CD8-positive, alpha-beta memory T cell (primary cell): ENCODE measurements around the gene SHROOM3. TPM values are rescaled to one million over a fixed set of nuclear protein-coding genes. Genes with fewer than 3 reads are reported as not detected.
A peak's percentile ranks its signal among the peaks of the same experiment; 100 is the strongest.

Experiments used
- CTCF ChIA-PET: fragments of 350-600 bp; sonication (Branson Sonifier 250); formaldehyde crosslinking; loops from one replicate; lab custom pipeline; 2021; ENCODE audit warnings: antibody characterized with exemption; lab: Charles Lee
- POLR2A ChIA-PET: fragments of 350-600 bp; sonication (Branson Sonifier 250); formaldehyde crosslinking; loops from one replicate; lab custom pipeline; 2021; ENCODE audit warnings: antibody characterized with exemption; lab: Charles Lee
- DNase-seq, 5 donors: peaks; one replicate each; pipeline versions ENCODE4 v3.0.0 to v3.0.0-alpha.2; 2020 to 2022; ENCODE audit warnings: mixed read lengths in 1 of 5
- H3K27ac ChIP-seq: one replicate; pipeline ENCODE4 v1.7.0; 2013; ENCODE audit warnings: low read depth, mild to moderate bottlenecking, low read length, moderate library complexity
- H3K27me3 ChIP-seq: 2 replicates; pipeline ENCODE4 v1.7.0; 2013; ENCODE audit warnings: low read length, mild to moderate bottlenecking; ENCODE audit not compliant: insufficient read depth, poor library complexity, severe bottlenecking
- H3K36me3 ChIP-seq: 2 replicates; pipeline ENCODE4 v1.7.0; 2013; ENCODE audit warnings: mild to moderate bottlenecking, low read length, moderate library complexity; ENCODE audit not compliant: insufficient read depth
- H3K4me1 ChIP-seq: 2 replicates; pipeline ENCODE4 v1.7.0; 2013; ENCODE audit warnings: mild to moderate bottlenecking, low read length, moderate library complexity; ENCODE audit not compliant: insufficient read depth
- H3K4me3 ChIP-seq: 2 replicates; pipeline ENCODE4 v1.7.0; 2013; ENCODE audit warnings: mild to moderate bottlenecking, low read length
- H3K9me3 ChIP-seq: 2 replicates; pipeline ENCODE4 v1.7.0; 2013; ENCODE audit warnings: mild to moderate bottlenecking, low read length
- H3K27ac Mint-ChIP-seq, 8 donors: one replicate each; pipeline ENCODE4 v1.8.0; 2020 to 2021; ENCODE audit warnings: mixed read lengths in 8 of 8, mild to moderate bottlenecking in 6 of 8, inconsistent platforms in 3 of 8, moderate library complexity in 3 of 8
- H3K27me3 Mint-ChIP-seq, 2 donors: one replicate each; pipeline ENCODE4 v1.8.0; 2020 to 2021; ENCODE audit warnings: mixed read lengths in 2 of 2, mild to moderate bottlenecking in 1 of 2, moderate library complexity in 1 of 2
- H3K36me3 Mint-ChIP-seq, 3 donors: one replicate each; pipeline ENCODE4 v1.8.0; 2020 to 2021; ENCODE audit warnings: mixed read lengths in 3 of 3, inconsistent platforms in 1 of 3, mild to moderate bottlenecking in 1 of 3
- H3K4me1 Mint-ChIP-seq, 3 donors: one replicate each; pipeline ENCODE4 v1.8.0; 2020 to 2021; ENCODE audit warnings: mixed read lengths in 3 of 3, inconsistent platforms in 1 of 3, mild to moderate bottlenecking in 1 of 3
- H3K4me3 Mint-ChIP-seq, 7 donors: one replicate each; pipeline ENCODE4 v1.8.0; 2020 to 2021; ENCODE audit warnings: mixed read lengths in 7 of 7, mild to moderate bottlenecking in 6 of 7, moderate library complexity in 4 of 7, inconsistent platforms in 2 of 7
- H3K9me3 Mint-ChIP-seq, 5 donors: one replicate each; pipeline ENCODE4 v1.8.0; 2020 to 2022; ENCODE audit warnings: mixed read lengths in 5 of 5, mild to moderate bottlenecking in 3 of 5, moderate library complexity in 2 of 5, inconsistent platforms in 1 of 5
- polyA plus RNA-seq: library from polyadenylated mRNA; unstranded; fragments of 300-500 nt; fragmentation: Illumina TruSeq; gene quantifications from one replicate; pipeline ENCODE4 v1.2.3, GENCODE V29; 2021
- total RNA-seq, 2 experiments: library from RNA; stranded (reverse); gene quantifications; one replicate each; pipeline ENCODE4 v1.2.3, GENCODE V29; 2021

Gene SHROOM3
- total RNA-seq (not detected), polyA plus RNA-seq (not detected)

DNA sequence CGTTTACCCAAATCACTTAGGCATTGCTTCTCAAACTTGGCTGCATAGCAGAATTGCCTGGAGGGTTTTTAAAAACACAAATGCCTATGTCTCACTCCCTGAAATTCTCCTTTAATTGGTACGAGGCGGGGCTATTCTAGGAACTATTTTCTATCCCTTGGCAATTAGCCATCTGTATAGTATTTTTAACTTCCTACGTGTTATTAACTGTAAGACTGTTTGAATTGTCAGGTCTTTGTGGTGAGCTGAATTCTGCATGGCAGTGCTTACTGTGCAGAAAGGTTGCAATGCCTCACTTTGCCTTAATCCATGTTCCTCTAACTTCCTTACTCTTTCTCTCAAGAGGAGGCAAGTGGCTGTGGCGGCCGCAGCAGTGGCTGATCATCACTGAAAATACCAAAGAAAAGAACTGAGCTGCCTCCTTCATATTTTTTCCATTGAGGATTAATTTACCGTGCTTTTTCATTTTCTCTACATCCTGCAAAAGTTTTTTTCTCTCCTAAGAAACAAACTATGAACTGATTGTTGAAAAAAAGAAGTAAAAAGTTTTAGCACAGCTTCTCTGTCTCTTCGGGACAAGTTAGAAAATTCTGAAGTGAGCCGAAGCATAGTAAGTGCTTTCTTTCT lies at the start of gene SHROOM3:
Gene SHROOM3, plus strand, starts transcription at position 329 of the 627 bp plus-strand sequence. CDS start 824 bp downstream, outside the sequence.
- Mint-ChIP-seq H3K27me3 (peaks cover 15 to 48% of the 10 kb centered on the region in 2 donors), H3K4me3 (no peak within 1 kb of the TSS), H3K4me1 (peaks cover 0 to 1% (median 0%) of the 10 kb centered on the region in 3 donors), H3K36me3 (no peaks in the 10 kb centered on the region), H3K27ac (peak within 1 kb of the TSS in 1 of 8 donors; percentile 8), H3K9me3 (peaks cover 0 to 4% (median 0%) of the 10 kb centered on the region in 5 donors)
- Histone ChIP-seq H3K27me3 (peaks cover 5% of the 10 kb centered on the region), H3K4me3 (no peak within 1 kb of the TSS), H3K36me3 (no peaks in the 10 kb centered on the region), H3K27ac (no peak within 1 kb of the TSS), H3K9me3 (no peaks in the 10 kb centered on the region), H3K4me1 (no peaks in the 10 kb centered on the region)
- no peak for DNase-seq
- ChIA-PET CTCF (no interaction called here), POLR2A (no interaction called here)

DNA sequence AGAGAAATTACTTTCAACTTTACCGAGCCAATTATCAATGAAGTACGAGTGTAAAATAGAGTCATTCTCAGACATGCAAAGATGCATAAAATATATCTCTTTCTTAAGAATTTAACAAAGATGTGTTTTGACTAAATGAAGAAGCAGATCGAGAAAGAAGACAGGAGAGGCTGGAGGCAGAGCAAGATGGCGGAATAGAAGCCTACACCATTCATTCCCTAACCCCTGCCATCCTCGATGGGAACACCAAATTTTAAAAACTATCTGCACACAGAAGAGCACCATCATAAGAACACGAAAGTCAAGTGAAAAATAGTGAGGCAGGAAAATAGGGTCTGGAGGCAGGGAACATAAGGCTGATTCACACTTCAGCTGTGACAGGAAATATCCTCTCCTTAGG lies 49.1 kb upstream of the SHROOM3 start:
- no peaks in the 10 kb centered on the region for H3K4me1 Mint-ChIP-seq
- CTCF ChIA-PET: no interaction called here
- no peak overlapping the region for H3K27ac ChIP-seq
- no peaks in the 10 kb centered on the region for H3K4me1 ChIP-seq
- H3K36me3 ChIP-seq: no peaks in the 10 kb centered on the region
- H3K27ac Mint-ChIP-seq: no peak overlapping the region
- H3K4me3 ChIP-seq: no peak overlapping the region
- no peak for DNase-seq
- peaks cover 4% of the 10 kb centered on the region for H3K27me3 ChIP-seq
- no peak overlapping the region for H3K4me3 Mint-ChIP-seq
- H3K9me3 Mint-ChIP-seq: peaks cover 9 to 23% (median 18%) of the 10 kb centered on the region in 5 donors
- no peaks in the 10 kb centered on the region for H3K9me3 ChIP-seq
- peaks cover 9 to 51% of the 10 kb centered on the region in 2 donors for H3K27me3 Mint-ChIP-seq
- H3K36me3 Mint-ChIP-seq: peaks cover 0 to 8% (median 0%) of the 10 kb centered on the region in 3 donors
- POLR2A ChIA-PET: no interaction called here

DNA sequence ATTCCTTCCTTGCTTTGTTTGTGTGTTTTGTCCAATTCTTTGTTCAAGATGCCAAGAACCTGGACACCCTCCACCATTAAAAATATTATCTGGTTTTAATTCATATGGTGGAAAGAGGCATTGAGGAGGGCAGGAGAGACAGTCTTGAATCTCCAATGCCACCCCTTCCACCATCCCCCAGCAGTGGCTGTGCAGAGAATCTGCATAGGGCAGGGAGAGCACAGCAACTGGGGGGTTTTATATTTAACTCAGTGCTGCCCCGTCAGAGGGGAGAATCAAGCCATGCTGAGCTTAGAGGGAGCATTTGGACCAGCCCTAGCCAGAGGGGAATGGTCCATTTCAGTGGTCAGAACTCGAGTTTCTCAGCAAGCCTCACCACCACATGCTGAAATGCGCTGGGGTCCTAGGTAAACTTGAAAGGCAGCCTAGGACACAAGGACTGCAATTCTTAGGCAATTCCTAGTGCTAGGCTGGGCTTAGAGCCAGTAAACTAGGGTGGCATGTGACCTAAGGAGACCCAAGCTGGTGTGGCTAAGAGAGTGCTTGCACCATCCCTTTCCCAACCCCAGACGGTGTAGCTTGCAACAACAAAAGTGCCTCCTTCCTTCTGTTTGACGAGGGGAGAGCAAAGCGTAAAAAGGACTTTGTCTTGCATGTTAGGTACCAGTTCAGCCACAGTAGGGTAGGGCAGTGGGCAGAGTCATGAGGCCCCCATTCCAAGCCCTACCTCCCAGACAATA lies 48.3 kb upstream of the SHROOM3 start:
- no peak overlapping the region for H3K27ac Mint-ChIP-seq
- no peaks in the 10 kb centered on the region for H3K4me1 Mint-ChIP-seq
- Histone ChIP-seq H3K4me1 (no peaks in the 10 kb centered on the region), H3K27ac (no peak overlapping the region), H3K4me3 (no peak overlapping the region), H3K9me3 (no peaks in the 10 kb centered on the region), H3K27me3 (peaks cover 4% of the 10 kb centered on the region), H3K36me3 (no peaks in the 10 kb centered on the region)
- H3K36me3 Mint-ChIP-seq: peaks cover 0 to 8% (median 0%) of the 10 kb centered on the region in 3 donors
- DNase-seq: no peak
- ChIA-PET POLR2A (no interaction called here), CTCF (no interaction called here)
- H3K4me3 Mint-ChIP-seq: no peak overlapping the region
- peaks cover 9 to 24% (median 18%) of the 10 kb centered on the region in 5 donors for H3K9me3 Mint-ChIP-seq
- peaks cover 8 to 55% of the 10 kb centered on the region in 2 donors for H3K27me3 Mint-ChIP-seq

DNA sequence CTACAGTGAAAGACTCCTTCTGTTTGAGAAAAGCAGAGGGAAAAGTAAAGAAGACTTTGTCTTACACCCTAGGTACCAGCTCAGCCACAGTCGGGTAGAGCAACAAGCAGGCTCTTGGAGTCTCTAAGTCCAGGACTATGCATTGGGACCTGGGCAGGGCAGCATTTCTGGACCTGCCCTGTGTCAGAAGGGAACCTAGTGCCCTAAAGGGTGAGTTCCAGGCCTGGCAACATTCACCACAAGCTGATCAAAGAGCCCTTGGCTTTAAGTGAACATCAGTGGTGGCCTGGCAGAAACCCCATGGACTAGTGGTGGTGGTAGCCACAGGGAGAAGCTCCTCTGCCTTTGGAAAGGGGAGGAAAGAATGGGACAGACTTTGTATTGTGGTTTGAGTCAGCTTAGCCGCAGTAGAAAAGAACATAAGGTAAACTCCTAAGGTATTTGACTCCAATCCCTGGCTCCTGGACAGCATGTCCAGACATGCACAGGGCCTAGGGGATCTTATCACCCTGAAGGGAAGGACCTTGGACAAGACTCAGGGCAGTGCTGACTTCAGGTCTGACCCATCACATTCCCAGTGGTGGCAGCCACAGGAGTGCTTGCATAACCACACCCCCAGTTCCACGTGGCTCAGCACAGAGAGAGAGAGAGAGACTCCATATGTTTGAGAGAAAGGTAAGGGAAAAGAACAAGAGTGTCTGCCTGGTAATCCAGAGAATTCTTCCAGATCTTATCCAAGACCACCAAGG lies 46.7 kb upstream of the SHROOM3 start:
- Histone ChIP-seq H3K27me3 (peaks cover 4% of the 10 kb centered on the region), H3K36me3 (no peaks in the 10 kb centered on the region), H3K9me3 (no peaks in the 10 kb centered on the region), H3K4me3 (no peak overlapping the region), H3K27ac (no peak overlapping the region), H3K4me1 (no peaks in the 10 kb centered on the region)
- peaks cover 6 to 66% of the 10 kb centered on the region in 2 donors for H3K27me3 Mint-ChIP-seq
- POLR2A ChIA-PET: no interaction called here
- no peak overlapping the region for H3K27ac Mint-ChIP-seq
- H3K36me3 Mint-ChIP-seq: peaks cover 0 to 5% (median 0%) of the 10 kb centered on the region in 3 donors
- no peak overlapping the region for H3K4me3 Mint-ChIP-seq
- peaks cover 13 to 27% (median 20%) of the 10 kb centered on the region in 5 donors for H3K9me3 Mint-ChIP-seq
- CTCF ChIA-PET: no interaction called here
- no peak for DNase-seq
- H3K4me1 Mint-ChIP-seq: no peaks in the 10 kb centered on the region

DNA sequence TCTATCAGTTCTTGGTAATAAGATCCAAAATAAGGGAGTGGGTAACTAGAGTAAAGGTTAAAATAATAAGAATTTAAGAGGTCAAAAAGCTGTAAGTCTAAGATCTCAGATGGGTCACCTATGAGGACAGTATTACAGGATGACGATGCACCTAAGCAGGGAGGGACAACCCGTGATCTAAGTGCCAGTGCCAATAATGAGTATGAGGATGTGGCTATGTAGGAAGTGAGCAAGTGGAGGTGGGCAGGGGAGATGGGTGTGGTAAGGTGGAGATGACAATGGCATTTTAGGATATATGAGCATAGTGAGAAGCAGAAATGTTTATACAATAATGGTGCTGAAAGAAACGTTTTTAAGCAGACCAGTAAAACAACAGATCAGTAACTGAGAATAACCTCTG lies 33.4 kb upstream of the SHROOM3 start:
- H3K4me3 Mint-ChIP-seq: no peak overlapping the region
- DNase-seq: no peak
- no peak overlapping the region for H3K4me3 ChIP-seq
- peaks cover 15 to 34% of the 10 kb centered on the region in 2 donors for H3K27me3 Mint-ChIP-seq
- no peak overlapping the region for H3K27ac ChIP-seq
- H3K4me1 ChIP-seq: no peaks in the 10 kb centered on the region
- peaks cover 0 to 5% (median 0%) of the 10 kb centered on the region in 3 donors for H3K36me3 Mint-ChIP-seq
- no peaks in the 10 kb centered on the region for H3K36me3 ChIP-seq
- H3K9me3 ChIP-seq: no peaks in the 10 kb centered on the region
- H3K9me3 Mint-ChIP-seq: peaks cover 4 to 5% (median 5%) of the 10 kb centered on the region in 5 donors
- peak overlapping the region in 1 of 8 donors; percentile 39 for H3K27ac Mint-ChIP-seq
- H3K4me1 Mint-ChIP-seq: no peaks in the 10 kb centered on the region
- no peaks in the 10 kb centered on the region for H3K27me3 ChIP-seq
- ChIA-PET POLR2A (no interaction called here), CTCF (no interaction called here)

DNA sequence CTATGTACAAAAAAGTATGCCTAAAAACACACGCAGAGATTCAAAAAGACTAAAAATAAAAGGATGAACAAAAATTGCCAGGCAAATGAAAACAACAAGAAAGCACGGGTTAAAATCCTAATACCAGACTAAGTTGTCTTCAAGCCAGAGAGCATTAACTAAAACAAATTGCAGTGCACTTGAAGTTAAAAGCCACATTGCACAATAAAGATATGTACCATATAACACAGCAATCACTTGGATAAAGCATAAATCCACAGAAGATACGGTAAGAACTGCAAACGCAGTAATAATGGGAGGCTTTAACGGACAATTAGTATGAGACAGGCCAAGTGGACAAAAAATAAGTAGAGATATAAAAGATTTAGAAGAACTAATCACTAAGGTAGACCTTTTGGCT lies 28.9 kb upstream of the SHROOM3 start:
- H3K9me3 Mint-ChIP-seq: no peaks in the 10 kb centered on the region
- Histone ChIP-seq H3K4me3 (no peak overlapping the region), H3K9me3 (no peaks in the 10 kb centered on the region), H3K36me3 (no peaks in the 10 kb centered on the region), H3K27ac (no peak overlapping the region), H3K27me3 (no peaks in the 10 kb centered on the region), H3K4me1 (no peaks in the 10 kb centered on the region)
- CTCF ChIA-PET: no interaction called here
- no peak for DNase-seq
- POLR2A ChIA-PET: no interaction called here
- H3K4me1 Mint-ChIP-seq: peaks cover 0 to 9% (median 5%) of the 10 kb centered on the region in 3 donors
- no peak overlapping the region for H3K27ac Mint-ChIP-seq
- H3K36me3 Mint-ChIP-seq: no peaks in the 10 kb centered on the region
- H3K4me3 Mint-ChIP-seq: no peak overlapping the region
- peaks cover 9 to 10% of the 10 kb centered on the region in 2 donors for H3K27me3 Mint-ChIP-seq

DNA sequence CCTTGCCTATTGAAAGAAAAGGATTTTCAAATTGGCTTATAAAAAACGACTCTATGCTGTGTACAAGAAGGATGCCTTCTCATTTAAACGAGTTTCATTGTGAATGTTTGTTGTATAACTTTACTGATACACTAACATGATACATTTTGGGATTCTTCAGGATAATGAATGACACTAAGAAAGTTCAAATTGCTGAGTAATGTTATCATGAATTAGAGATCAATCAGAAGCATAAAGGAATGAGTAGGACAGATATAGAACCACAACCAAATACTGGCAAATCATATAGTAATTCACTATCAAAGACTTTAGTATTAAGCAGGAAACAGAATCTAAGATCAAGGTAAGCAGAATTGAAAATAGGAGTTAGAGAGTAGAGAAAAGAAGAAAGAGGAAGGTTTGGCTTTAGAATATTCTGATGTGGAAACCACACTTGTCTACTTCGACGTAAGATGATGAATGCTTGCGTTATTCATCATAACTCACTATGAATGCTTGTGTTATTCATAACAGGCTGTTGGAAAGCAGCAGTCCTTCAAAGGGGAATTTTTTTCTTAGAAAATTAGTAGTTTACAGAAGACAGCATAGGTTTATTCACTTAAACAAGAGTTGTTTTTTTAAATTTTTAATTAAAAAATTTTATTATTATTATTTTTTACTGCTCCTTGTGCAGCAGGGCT lies 27.4 kb upstream of the SHROOM3 start:
- no peak overlapping the region for H3K27ac Mint-ChIP-seq

More for the DNA sequence above, 27.4 kb upstream of the SHROOM3 start:
- no peaks in the 10 kb centered on the region for H3K36me3 ChIP-seq
- no peaks in the 10 kb centered on the region for H3K36me3 Mint-ChIP-seq
- no peaks in the 10 kb centered on the region for H3K4me1 ChIP-seq
- H3K9me3 ChIP-seq: no peaks in the 10 kb centered on the region
- H3K4me1 Mint-ChIP-seq: peaks cover 0 to 9% (median 5%) of the 10 kb centered on the region in 3 donors
- H3K4me3 Mint-ChIP-seq: no peak overlapping the region
- H3K4me3 ChIP-seq: no peak overlapping the region
- H3K9me3 Mint-ChIP-seq: no peaks in the 10 kb centered on the region
- H3K27me3 ChIP-seq: no peaks in the 10 kb centered on the region
- ChIA-PET CTCF (no interaction called here), POLR2A (no interaction called here)
- H3K27me3 Mint-ChIP-seq: peaks cover 4 to 9% of the 10 kb centered on the region in 2 donors
- DNase-seq: peak in 1 of 5 donors; percentile 11
- H3K27ac ChIP-seq: no peak overlapping the region
